DND-41 (cell line): ENCODE results near the gene AJM1.

Source experiments
- ATAC-seq: fragments of 200-7000 bp; cut with Tn5 transposase; 3 replicates; pipeline ENCODE4 v1.9.1; 2021; ENCODE audit warnings: low read depth; ENCODE audit not compliant: insufficient read depth
- DNase-seq: peaks from one replicate; pipeline ENCODE4 v3.0.0-alpha.2; 2020
- H2AFZ ChIP-seq: 2 replicates; pipeline ENCODE4 v1.6.0; 2012; ENCODE audit warnings: low read depth, low read length
- H3K27ac ChIP-seq: 2 replicates; pipeline ENCODE4 v1.5.1; 2012; ENCODE audit warnings: low read length, inconsistent platforms
- H3K27me3 ChIP-seq: fragments of 200-600 bp; sonication (generic); 2 replicates; pipeline ENCODE4 v1.6.0; 2012; ENCODE audit warnings: low read length, mild to moderate bottlenecking, inconsistent platforms; ENCODE audit not compliant: insufficient read depth, poor library complexity
- H3K36me3 ChIP-seq: 2 replicates; pipeline ENCODE4 v1.5.1; 2012; ENCODE audit warnings: low read length, inconsistent platforms; ENCODE audit not compliant: insufficient read depth
- H3K4me1 ChIP-seq: 2 replicates; pipeline ENCODE4 v1.5.1; 2012; ENCODE audit warnings: mild to moderate bottlenecking, low read length; ENCODE audit not compliant: insufficient read depth
- H3K4me2 ChIP-seq: 2 replicates; pipeline ENCODE4 v1.6.0; 2012; ENCODE audit warnings: mild to moderate bottlenecking, moderate library complexity, low read length, inconsistent platforms; ENCODE audit not compliant: insufficient read depth
- H3K4me3 ChIP-seq, 2 experiments: fragments of 200-600 bp in 1 of 2; shearing (Covaris generic) in 1 of 2; 2 replicates each; pipeline ENCODE4 v1.5.1; 2012 to 2016; ENCODE audit warnings: inconsistent platforms in 2 of 2, low read length in 2 of 2, mild to moderate bottlenecking in 2 of 2, low read depth in 1 of 2, moderate library complexity in 1 of 2
- H3K79me2 ChIP-seq: 2 replicates; pipeline ENCODE4 v1.6.0; 2012; ENCODE audit warnings: low read length, inconsistent platforms; ENCODE audit not compliant: insufficient read depth
- H3K9ac ChIP-seq: 2 replicates; pipeline ENCODE4 v1.6.0; 2012; ENCODE audit warnings: low read depth, mild to moderate bottlenecking, inconsistent platforms, low read length, moderate library complexity
- H3K9me3 ChIP-seq: 2 replicates; pipeline ENCODE4 v1.5.1; 2012; ENCODE audit warnings: low read length, moderate library complexity, mild to moderate bottlenecking, inconsistent platforms; ENCODE audit not compliant: insufficient read depth, severe bottlenecking
- H4K20me1 ChIP-seq: 2 replicates; pipeline ENCODE4 v1.6.0; 2012; ENCODE audit warnings: low read length; ENCODE audit not compliant: insufficient read depth
- CTCF ChIP-seq: IDR thresholded peaks from 2 replicates; pipeline ENCODE4 v1.5.1; 2012; ENCODE audit warnings: borderline replicate concordance, low read length, moderate library complexity, mild to moderate bottlenecking; ENCODE audit not compliant: poor library complexity, severe bottlenecking; ENCODE audit errors: extremely low read depth
- EZH2 ChIP-seq: IDR thresholded peaks from 3 replicates; pipeline ENCODE4 v1.6.1; 2012; ENCODE audit warnings: borderline replicate concordance, low read depth, mild to moderate bottlenecking, moderate library complexity, low read length, inconsistent platforms; ENCODE audit not compliant: severe bottlenecking

The AJM1 gene

GRCh38 chr9:136803551-136804508 lies 38.4 kb upstream of the AJM1 start:
- Histone ChIP-seq H3K79me2 (peaks cover 18% of the 10 kb centered on the region), H3K9me3 (no peaks in the 10 kb centered on the region), H4K20me1 (peaks cover 17% of the 10 kb centered on the region; the same call in 1 of the 2 replicates), H3K4me1 (peaks cover 42% of the 10 kb centered on the region), H2AFZ (no peak overlapping the region), H3K27ac (no peak overlapping the region), H3K36me3 (peaks cover 10% of the 10 kb centered on the region; the same call in 1 of the 2 replicates), H3K4me3 (no peak overlapping the region), H3K27me3 (peaks cover 24% of the 10 kb centered on the region), H3K4me2 (no peak overlapping the region), H3K9ac (no peak overlapping the region)
- TF ChIP-seq EZH2 (no peak), CTCF (no peak)
- no peak for ATAC-seq
- DNase-seq, result no peak

GRCh38 chr9:136804509-136805206 lies 37.6 kb upstream of the AJM1 start:
- H3K4me3 ChIP-seq, result no peak overlapping the region
- ATAC-seq (no peak), DNase-seq (no peak)
- H3K79me2 ChIP-seq, result peaks cover 26% of the 10 kb centered on the region
- no peak overlapping the region for H3K4me2 ChIP-seq
- H3K27me3 ChIP-seq, result peaks cover 16% of the 10 kb centered on the region
- peaks cover 14% of the 10 kb centered on the region for H4K20me1 ChIP-seq
- TF ChIP-seq EZH2 (no peak), CTCF (no peak)
- H2AFZ ChIP-seq, result no peak overlapping the region
- H3K4me1 ChIP-seq, result peaks cover 42% of the 10 kb centered on the region
- H3K9ac ChIP-seq, result no peak overlapping the region
- H3K36me3 ChIP-seq, result peaks cover 12% of the 10 kb centered on the region
- H3K27ac ChIP-seq, result no peak overlapping the region
- H3K9me3 ChIP-seq, result no peaks in the 10 kb centered on the region

GRCh38 chr9:136805207-136805740 lies 37.0 kb upstream of the AJM1 start:
- H3K4me3 ChIP-seq, result no peak overlapping the region
- H3K27ac ChIP-seq, result no peak overlapping the region
- no peak overlapping the region for H3K9ac ChIP-seq
- no peaks in the 10 kb centered on the region for H3K9me3 ChIP-seq
- no peak overlapping the region for H2AFZ ChIP-seq
- H4K20me1 ChIP-seq, result peaks cover 18% of the 10 kb centered on the region; the same call in 1 of the 2 replicates
- peaks cover 32% of the 10 kb centered on the region for H3K79me2 ChIP-seq
- no peak for TF ChIP-seq CTCF
- no peak for TF ChIP-seq EZH2
- DNase-seq (no peak), ATAC-seq (no peak)
- H3K4me1 ChIP-seq, result peaks cover 41% of the 10 kb centered on the region
- peaks cover 18% of the 10 kb centered on the region for H3K36me3 ChIP-seq
- peaks cover 10% of the 10 kb centered on the region for H3K27me3 ChIP-seq
- H3K4me2 ChIP-seq, result peak overlapping the region; percentile 95; the same call in 1 of the 2 replicates
